H1 (cell line): ENCODE results near the gene GLG1. TPM values are rescaled to one million over a fixed set of nuclear protein-coding genes. Genes with fewer than 3 reads are reported as not detected.
A peak's percentile ranks its signal among the peaks of the same experiment; 100 is the strongest.

Experiments
- CBX5 ChIP-seq: fragments of 300-800, 300-1000 bp; sonication (generic); IDR thresholded peaks from 2 replicates; pipeline ENCODE4 v1.7.1; 2016; ENCODE audit warnings: antibody characterized with exemption, low read length, low read depth
- CBX8 ChIP-seq: fragments of 300-800, 300-1000 bp; sonication (generic); IDR thresholded peaks from 2 replicates; pipeline ENCODE4 v1.7.1; 2016; ENCODE audit warnings: low read depth, low read length, borderline replicate concordance
- CREB1 ChIP-seq: IDR thresholded peaks from 2 replicates; pipeline ENCODE4 v1.6.1; 2012; ENCODE audit warnings: inconsistent platforms
- GTF2F1 ChIP-seq: IDR thresholded peaks from 2 replicates; pipeline ENCODE4 v1.6.1; 2012; ENCODE audit warnings: low read depth, low read length, improper control_type of control experiment, borderline replicate concordance
- NANOG ChIP-seq: IDR thresholded peaks from 2 replicates; pipeline ENCODE4 v1.6.1; 2011; ENCODE audit warnings: low read length, low read depth, mild to moderate bottlenecking, inconsistent platforms; ENCODE audit not compliant: insufficient read depth, poor library complexity, severe bottlenecking
- PHF8 ChIP-seq: fragments of 200-600 bp; sonication (generic); conservative IDR thresholded peaks from 2 replicates; pipeline ENCODE4 v1.7.1; 2012; ENCODE audit warnings: low read depth, mild to moderate bottlenecking, inconsistent platforms, low read length, moderate library complexity
- POLR2A ChIP-seq, 2 experiments: IDR thresholded peaks; 1 replicate in 1 of 2; 2 replicates in 1 of 2; pipeline ENCODE4 v1.6.1; 2011; ENCODE audit warnings: low read depth in 2 of 2, low read length in 2 of 2, mild to moderate bottlenecking in 2 of 2; ENCODE audit errors: control extremely low read depth in 1 of 2
- POLR2AphosphoS5 ChIP-seq: IDR thresholded peaks from 2 replicates; pipeline ENCODE4 v1.6.1; 2011; ENCODE audit warnings: low read depth, low read length
- POU5F1 ChIP-seq: IDR thresholded peaks from 2 replicates; pipeline ENCODE4 v1.6.1; 2011; ENCODE audit warnings: low read depth, mild to moderate bottlenecking, low read length, moderate library complexity
- RAD21 ChIP-seq, 2 experiments: IDR thresholded peaks in 1 of 2; conservative IDR thresholded peaks in 1 of 2; 2 replicates each; pipeline ENCODE4 v1.6.1; 2011; ENCODE audit warnings: low read depth in 2 of 2, low read length in 2 of 2, improper control_type of control experiment in 1 of 2, inconsistent platforms in 1 of 2, mild to moderate bottlenecking in 1 of 2, moderate library complexity in 1 of 2
- RBBP5 ChIP-seq: IDR thresholded peaks from 2 replicates; pipeline ENCODE4 v1.7.1; 2012; ENCODE audit warnings: low read depth, mild to moderate bottlenecking, inconsistent platforms, low read length, moderate library complexity, borderline replicate concordance
- SP4 ChIP-seq: IDR thresholded peaks from 2 replicates; pipeline ENCODE4 v1.6.1; 2012; ENCODE audit warnings: low read length, inconsistent platforms
- SUZ12 ChIP-seq: fragments of 200-600 bp; sonication (generic); IDR thresholded peaks from 2 replicates; pipeline ENCODE4 v1.6.1; 2012; ENCODE audit warnings: mild to moderate bottlenecking, inconsistent platforms, low read length, moderate library complexity, mixed read lengths
- TBP ChIP-seq: IDR thresholded peaks from 2 replicates; pipeline ENCODE4 v1.6.1; 2011; ENCODE audit warnings: low read depth, low read length, improper control_type of control experiment
- TEAD4 ChIP-seq: IDR thresholded peaks from 2 replicates; pipeline ENCODE4 v1.6.1; 2012; ENCODE audit warnings: low read depth, low read length, inconsistent platforms, mixed read lengths
- YY1 ChIP-seq: IDR thresholded peaks from 2 replicates; pipeline ENCODE4 v1.6.1; 2011; ENCODE audit warnings: low read depth, mild to moderate bottlenecking, low read length
- polyA plus RNA-seq, 7 experiments: library from polyadenylated mRNA; depleted of rRNA in 3 of 7; stranded (reverse) in 5 of 7; unstranded in 2 of 7; fragments of >200 nt in 5 of 7; fragments of 200-250 nt in 2 of 7; gene quantifications; 1 replicate in 5 of 7; 2 replicates in 1 of 7; 4 replicates in 1 of 7; pipeline versions ENCODE4 v1.2.1 to v1.2.3, GENCODE V29; 2011 to 2013; ENCODE audit warnings: missing spikeins in 2 of 7, mixed read lengths in 2 of 7
- total RNA-seq: library from RNA; stranded (reverse); fragmentation: NEBNext Ultra II Directional; extraction: Animal tissue kit (Norgen Biotek cat#: 25700); gene quantifications from 2 replicates; pipeline ENCODE4 v1.2.1, GENCODE V29; 2021
- TF ChIP-seq, protein P1 (sequence below), 3 experiments: IDR thresholded peaks; 1 replicate in 2 of 3; 2 replicates in 1 of 3; pipeline versions ENCODE4 v1.5.1 to v1.6.1; 2011; ENCODE audit warnings: low read length in 3 of 3, mild to moderate bottlenecking in 3 of 3, inconsistent platforms in 2 of 3, low read depth in 1 of 3, moderate library complexity in 1 of 3; ENCODE audit not compliant: insufficient read depth in 1 of 3; ENCODE audit errors: control extremely low read depth in 1 of 3

GLG1 gene
- total and polyA plus RNA-seq, 2 of the 8 experiments (the other 6 are each of a cell fraction or from before 2014, with no cell fraction given): 53.4 to 139 TPM

DNA sequence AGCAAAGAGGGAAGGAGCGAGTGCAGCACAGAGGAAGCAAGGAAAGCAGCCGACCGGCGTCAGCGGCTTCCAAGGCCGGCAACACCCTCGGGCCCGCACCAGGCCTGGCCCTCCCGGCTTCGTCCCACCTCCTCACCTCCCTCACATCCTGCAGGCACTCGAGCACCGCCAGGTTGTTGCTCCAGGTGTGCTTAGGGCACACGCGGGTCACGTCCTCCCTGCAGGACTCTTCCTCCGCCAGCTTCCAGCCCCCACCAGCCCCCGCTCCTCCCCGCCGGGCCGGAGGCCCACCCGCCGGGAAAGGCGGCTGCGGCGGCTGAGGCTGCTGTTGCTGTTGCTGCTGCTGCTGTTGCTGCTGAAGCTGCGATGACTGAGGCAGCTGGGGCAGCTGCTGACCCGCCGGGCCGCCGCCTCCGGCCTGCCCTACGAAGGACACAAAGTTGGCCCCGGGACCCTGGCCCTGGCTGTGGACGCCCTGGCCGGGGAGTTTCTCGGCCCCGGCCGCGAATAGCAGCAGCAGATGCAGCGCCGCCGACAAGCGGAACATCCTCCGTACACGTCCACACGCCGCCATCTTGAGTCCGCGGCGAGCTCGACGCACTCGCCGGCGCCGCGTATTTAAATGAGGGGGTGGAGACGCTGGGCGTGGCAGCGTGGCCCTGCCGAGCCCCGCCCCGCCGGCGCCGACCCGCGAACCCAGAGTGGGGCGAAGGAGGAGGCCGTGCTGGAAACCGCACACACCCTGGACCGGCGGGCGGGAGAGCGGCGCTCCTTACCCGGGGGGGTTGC, at the start of gene GLG1 (continued):
- TF ChIP-seq NANOG: no peak
- TF ChIP-seq SUZ12: no peak
- peak; percentile 94 for TF ChIP-seq YY1
- no peak for TF ChIP-seq CBX8
- TF ChIP-seq POLR2A (IDR thresholded peaks at IDR 0.05; ENCODE audit: control extremely low read depth in 1 of 2, low read depth in 2 of 2, low read length in 2 of 2): peak; percentile 89 to 92
- no peak for TF ChIP-seq POU5F1
- TF ChIP-seq POLR2AphosphoS5: peak; percentile 92
- TF ChIP-seq RAD21 (IDR thresholded peaks at IDR 0.05 in 1 of 2, conservative IDR thresholded peaks at IDR 0.05 in 1 of 2; ENCODE audit: low read depth in 2 of 2, low read length in 2 of 2): peak in 1 of 2 experiments; percentile 6; a peak in 1 of 4 replicates
- TF ChIP-seq TBP: peak; percentile 80
- TF ChIP-seq CREB1: peak; percentile 80
- TF ChIP-seq CBX5: no peak
- peak; percentile 92; the same call in 1 of the 2 replicates for TF ChIP-seq RBBP5
- peak; percentile 7; the same call in 1 of the 2 replicates for TF ChIP-seq GTF2F1
- TF ChIP-seq, protein P1, sequence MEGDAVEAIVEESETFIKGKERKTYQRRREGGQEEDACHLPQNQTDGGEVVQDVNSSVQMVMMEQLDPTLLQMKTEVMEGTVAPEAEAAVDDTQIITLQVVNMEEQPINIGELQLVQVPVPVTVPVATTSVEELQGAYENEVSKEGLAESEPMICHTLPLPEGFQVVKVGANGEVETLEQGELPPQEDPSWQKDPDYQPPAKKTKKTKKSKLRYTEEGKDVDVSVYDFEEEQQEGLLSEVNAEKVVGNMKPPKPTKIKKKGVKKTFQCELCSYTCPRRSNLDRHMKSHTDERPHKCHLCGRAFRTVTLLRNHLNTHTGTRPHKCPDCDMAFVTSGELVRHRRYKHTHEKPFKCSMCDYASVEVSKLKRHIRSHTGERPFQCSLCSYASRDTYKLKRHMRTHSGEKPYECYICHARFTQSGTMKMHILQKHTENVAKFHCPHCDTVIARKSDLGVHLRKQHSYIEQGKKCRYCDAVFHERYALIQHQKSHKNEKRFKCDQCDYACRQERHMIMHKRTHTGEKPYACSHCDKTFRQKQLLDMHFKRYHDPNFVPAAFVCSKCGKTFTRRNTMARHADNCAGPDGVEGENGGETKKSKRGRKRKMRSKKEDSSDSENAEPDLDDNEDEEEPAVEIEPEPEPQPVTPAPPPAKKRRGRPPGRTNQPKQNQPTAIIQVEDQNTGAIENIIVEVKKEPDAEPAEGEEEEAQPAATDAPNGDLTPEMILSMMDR (IDR thresholded peaks at IDR 0.05; ENCODE audit: control extremely low read depth in 1 of 3, insufficient read depth in 1 of 3, low read depth in 1 of 3, low read length in 3 of 3): no peak
- peak; percentile 58; the same call in 1 of the 2 replicates for TF ChIP-seq SP4
- TF ChIP-seq TEAD4: no peak
- TF ChIP-seq PHF8: peak; percentile 100
